H1 (cell line): ENCODE data around the gene C19orf25. TPM values are rescaled to one million over a fixed set of nuclear protein-coding genes. Genes with fewer than 3 reads are reported as not detected.

ENCODE experiments used
- CTCF ChIA-PET: fragments of 300-600 bp; sonication (Branson Sonifier 250); formaldehyde crosslinking; loops from one replicate; lab custom pipeline; 2021; ENCODE audit not compliant: partially characterized antibody; lab: Charles Lee
- POLR2A ChIA-PET: fragments of 300-600 bp; sonication (Branson Sonifier 250); formaldehyde crosslinking; loops from one replicate; lab custom pipeline; 2021; ENCODE audit warnings: inconsistent platforms; ENCODE audit not compliant: partially characterized antibody; lab: Charles Lee
- DNase-seq, 2 experiments: peaks; one replicate each; pipeline versions ENCODE4 v3.0.0 to v3.0.0-alpha.2; 2010 to 2022; ENCODE audit warnings: low spot score in 2 of 2, low read depth in 1 of 2, mixed read lengths in 1 of 2
- FAIRE-seq: peaks from 2 replicates; lab custom pipeline; 2011; peaks lifted over from hg19 to GRCh38; lab: Jason Lieb, UNC
- H2AFZ ChIP-seq: 2 replicates; pipeline ENCODE4 v1.8.1; 2012; ENCODE audit warnings: low read length, inconsistent platforms
- H2AK5ac ChIP-seq: 2 replicates; pipeline ENCODE4 v1.6.1; 2013; ENCODE audit warnings: low read depth, low read length
- H2BK120ac ChIP-seq: replicated peaks from 2 replicates; pipeline ENCODE3; 2013; ENCODE audit warnings: low read depth, low read length, inconsistent platforms
- H2BK12ac ChIP-seq: 2 replicates; pipeline ENCODE4 v1.6.1; 2013; ENCODE audit warnings: low read depth, low read length
- H2BK15ac ChIP-seq: 2 replicates; pipeline ENCODE4 v1.6.1; 2013; ENCODE audit warnings: low read length
- H2BK20ac ChIP-seq: 2 replicates; pipeline ENCODE4 v1.6.1; 2013; ENCODE audit warnings: low read length
- H2BK5ac ChIP-seq: 2 replicates; pipeline ENCODE4 v1.6.1; 2013; ENCODE audit warnings: low read depth, low read length
- H3K14ac ChIP-seq: 2 replicates; pipeline ENCODE4 v1.6.1; 2013; ENCODE audit warnings: inconsistent platforms; ENCODE audit not compliant: insufficient read length
- H3K18ac ChIP-seq: 2 replicates; pipeline ENCODE4 v1.6.1; 2013; ENCODE audit warnings: low read length; ENCODE audit errors: extremely low read depth
- H3K23ac ChIP-seq: 2 replicates; pipeline ENCODE4 v1.6.1; 2013; ENCODE audit warnings: inconsistent platforms; ENCODE audit not compliant: insufficient read length
- H3K23me2 ChIP-seq: 2 replicates; pipeline ENCODE4 v1.6.1; 2013; ENCODE audit warnings: low read depth, low read length
- H3K27ac ChIP-seq: 2 replicates; pipeline ENCODE4 v1.6.1; 2011; ENCODE audit warnings: low read depth, low read length, inconsistent platforms
- H3K27me3 ChIP-seq, 4 experiments: replicated peaks in 1 of 4; 1 replicate in 1 of 4; 2 replicates in 3 of 4; pipeline versions ENCODE4 v1.6.1 to v1.8.1; 2011 to 2013; ENCODE audit warnings: low read length in 3 of 4, mild to moderate bottlenecking in 3 of 4, inconsistent platforms in 2 of 4, mixed read lengths in 2 of 4, moderate library complexity in 1 of 4; ENCODE audit not compliant: control insufficient read depth in 3 of 4, insufficient read depth in 3 of 4; ENCODE audit errors: extremely low read depth in 1 of 4
- H3K36me3 ChIP-seq, 4 experiments: 2 replicates each; pipeline versions ENCODE4 v1.6.1 to v1.8.1; 2011 to 2013; ENCODE audit warnings: mild to moderate bottlenecking in 4 of 4, low read length in 3 of 4, moderate library complexity in 2 of 4, control low read depth in 1 of 4, inconsistent platforms in 1 of 4; ENCODE audit not compliant: insufficient read depth in 4 of 4, control insufficient read depth in 2 of 4
- H3K4ac ChIP-seq: replicated peaks from 2 replicates; pipeline ENCODE3; 2013; ENCODE audit warnings: low read length, low read depth, mixed read lengths, inconsistent platforms; ENCODE audit not compliant: insufficient read length
- H3K4me1 ChIP-seq, 4 experiments: replicated peaks in 1 of 4; 1 replicate in 1 of 4; 2 replicates in 3 of 4; pipeline versions ENCODE4 v1.6.1 to v1.8.1; 2011 to 2013; ENCODE audit warnings: low read length in 3 of 4, inconsistent platforms in 2 of 4, mixed read lengths in 1 of 4; ENCODE audit not compliant: insufficient read depth in 4 of 4, control insufficient read depth in 3 of 4
- H3K4me2 ChIP-seq, 2 experiments: 2 replicates each; pipeline versions ENCODE4 v1.6.1 to v1.8.1; 2011 to 2013; ENCODE audit warnings: low read depth in 2 of 2, low read length in 2 of 2, control low read depth in 1 of 2, inconsistent platforms in 1 of 2, mild to moderate bottlenecking in 1 of 2; ENCODE audit not compliant: insufficient read depth in 1 of 2
- H3K4me3 ChIP-seq, 4 experiments: fragments of 200-600, 300-600 bp in 1 of 4; sonication (generic), shearing (Covaris generic), sonication (Bioruptor Twin) in 1 of 4; 2 replicates each; pipeline versions ENCODE4 v1.5.1 to v1.8.1; 2011 to 2016; ENCODE audit warnings: low read length in 4 of 4, low read depth in 3 of 4, control low read depth in 2 of 4, inconsistent platforms in 2 of 4, mild to moderate bottlenecking in 2 of 4, mixed read lengths in 1 of 4, moderate library complexity in 1 of 4; ENCODE audit not compliant: insufficient read depth in 2 of 4; ENCODE audit errors: extremely low read depth in 1 of 4
- H3K56ac ChIP-seq: replicated peaks from 2 replicates; pipeline ENCODE3; 2013; ENCODE audit warnings: low read depth, mild to moderate bottlenecking, mixed read lengths, low read length, inconsistent platforms; ENCODE audit not compliant: insufficient read length
- H3K79me1 ChIP-seq: 2 replicates; pipeline ENCODE4 v1.6.1; 2013; ENCODE audit warnings: low read depth, low read length, control low read depth
- H3K79me2 ChIP-seq, 2 experiments: 2 replicates each; pipeline versions ENCODE4 v1.6.1 to v1.8.1; 2012 to 2013; ENCODE audit warnings: low read length in 2 of 2, mild to moderate bottlenecking in 2 of 2, inconsistent platforms in 1 of 2; ENCODE audit not compliant: insufficient read depth in 2 of 2, control insufficient read depth in 1 of 2
- H3K9ac ChIP-seq, 4 experiments: replicated peaks in 1 of 4; 1 replicate in 1 of 4; 2 replicates in 3 of 4; pipeline versions ENCODE4 v1.6.1 to v1.8.1; 2011 to 2013; ENCODE audit warnings: low read depth in 3 of 4, low read length in 3 of 4, control low read depth in 2 of 4, mild to moderate bottlenecking in 2 of 4, moderate library complexity in 2 of 4, inconsistent platforms in 1 of 4; ENCODE audit errors: extremely low read depth in 1 of 4
- H3K9me3 ChIP-seq, 2 experiments: 2 replicates each; pipeline versions ENCODE4 v1.6.1 to v1.8.1; 2012 to 2013; ENCODE audit warnings: mild to moderate bottlenecking in 2 of 2, moderate library complexity in 2 of 2, control low read depth in 1 of 2, inconsistent platforms in 1 of 2, low read depth in 1 of 2, low read length in 1 of 2, mixed read lengths in 1 of 2; ENCODE audit not compliant: insufficient read depth in 2 of 2
- H4K20me1 ChIP-seq, 2 experiments: replicated peaks in 1 of 2; 2 replicates each; pipeline versions ENCODE3 to v1.8.1; 2011 to 2013; ENCODE audit warnings: inconsistent platforms in 2 of 2, low read length in 2 of 2, mild to moderate bottlenecking in 1 of 2; ENCODE audit not compliant: insufficient read depth in 2 of 2, control insufficient read depth in 1 of 2
- H4K5ac ChIP-seq: 2 replicates; pipeline ENCODE4 v1.6.1; 2013; ENCODE audit warnings: low read length, low read depth, mixed read lengths, inconsistent platforms; ENCODE audit not compliant: insufficient read length
- H4K8ac ChIP-seq: 2 replicates; pipeline ENCODE4 v1.8.0; 2013; ENCODE audit warnings: mild to moderate bottlenecking, moderate library complexity, low read length, inconsistent platforms; ENCODE audit not compliant: insufficient read depth; ENCODE audit errors: extremely low read depth
- H4K91ac ChIP-seq: replicated peaks from 2 replicates; pipeline ENCODE3; 2013; ENCODE audit warnings: low read length, mixed read lengths, inconsistent platforms; ENCODE audit not compliant: insufficient read length
- CHD2 ChIP-seq: IDR thresholded peaks from 2 replicates; pipeline ENCODE4 v1.6.1; 2012; ENCODE audit warnings: low read length, improper control_type of control experiment
- HDAC2 ChIP-seq, 2 experiments: fragments of 300-600 bp in 1 of 2; sonication (generic) in 1 of 2; IDR thresholded peaks; 2 replicates each; pipeline ENCODE4 v1.6.1; 2011 to 2012; ENCODE audit warnings: low read depth in 2 of 2, low read length in 2 of 2, mild to moderate bottlenecking in 2 of 2, moderate library complexity in 2 of 2, borderline replicate concordance in 1 of 2, inconsistent platforms in 1 of 2
- MAFK ChIP-seq: IDR thresholded peaks from 2 replicates; pipeline ENCODE4 v1.6.1; 2012; ENCODE audit warnings: low read depth, mild to moderate bottlenecking, improper control_type of control experiment, low read length
- NRF1 ChIP-seq: IDR thresholded peaks from 2 replicates; pipeline ENCODE4 v1.6.1; 2011; ENCODE audit warnings: mild to moderate bottlenecking, low read depth, low read length, improper control_type of control experiment
- POLR2A ChIP-seq, 2 experiments: IDR thresholded peaks; 1 replicate in 1 of 2; 2 replicates in 1 of 2; pipeline ENCODE4 v1.6.1; 2011; ENCODE audit warnings: low read depth in 2 of 2, low read length in 2 of 2, mild to moderate bottlenecking in 2 of 2; ENCODE audit errors: control extremely low read depth in 1 of 2
- SIN3A ChIP-seq, 2 experiments: IDR thresholded peaks in 1 of 2; conservative IDR thresholded peaks in 1 of 2; 2 replicates each; pipeline ENCODE4 v1.6.1; 2011 to 2012; ENCODE audit warnings: low read length in 2 of 2, improper control_type of control experiment in 1 of 2, low read depth in 1 of 2, mild to moderate bottlenecking in 1 of 2
- SP1 ChIP-seq: IDR thresholded peaks from 2 replicates; pipeline ENCODE4 v1.6.1; 2011; ENCODE audit warnings: low read depth, low read length
- WGBS, 2 experiments: shearing (Covaris generic) in 1 of 2; methylation state at CpG; one replicate each; pipeline versions ENCODE4 v1.1.6 to v1.1.7; 2013 to 2015; ENCODE audit warnings: low lambda C conversion rate in 2 of 2, mixed read lengths in 2 of 2, inconsistent platforms in 1 of 2, low coverage in 1 of 2, missing lambda C conversion rate in 1 of 2; ENCODE audit not compliant: insufficient replicate concordance in 2 of 2, insufficient coverage in 1 of 2, insufficient read length in 1 of 2; ENCODE audit errors: extremely low coverage in 1 of 2, missing lambda C conversion rate in 1 of 2; 5-methylcytosine and 5-hydroxymethylcytosine counted together
- polyA plus RNA-seq, 7 experiments: library from polyadenylated mRNA; depleted of rRNA in 3 of 7; stranded (reverse) in 5 of 7; unstranded in 2 of 7; fragments of >200 nt in 5 of 7; fragments of 200-250 nt in 2 of 7; gene quantifications; 1 replicate in 5 of 7; 2 replicates in 1 of 7; 4 replicates in 1 of 7; pipeline versions ENCODE4 v1.2.1 to v1.2.3, GENCODE V29; 2011 to 2013; ENCODE audit warnings: missing spikeins in 2 of 7, mixed read lengths in 2 of 7
- total RNA-seq: library from RNA; stranded (reverse); fragmentation: NEBNext Ultra II Directional; extraction: Animal tissue kit (Norgen Biotek cat#: 25700); gene quantifications from 2 replicates; pipeline ENCODE4 v1.2.1, GENCODE V29; 2021
- TF ChIP-seq, protein P1 (sequence below): IDR thresholded peaks from 2 replicates; pipeline ENCODE4 v1.6.1; 2012; ENCODE audit warnings: inconsistent platforms

Gene C19orf25
- total and polyA plus RNA-seq, 2 of the 8 experiments (the other 6 are each of a cell fraction or from before 2014, with no cell fraction given): 41.3 to 67.4 TPM

DNA sequence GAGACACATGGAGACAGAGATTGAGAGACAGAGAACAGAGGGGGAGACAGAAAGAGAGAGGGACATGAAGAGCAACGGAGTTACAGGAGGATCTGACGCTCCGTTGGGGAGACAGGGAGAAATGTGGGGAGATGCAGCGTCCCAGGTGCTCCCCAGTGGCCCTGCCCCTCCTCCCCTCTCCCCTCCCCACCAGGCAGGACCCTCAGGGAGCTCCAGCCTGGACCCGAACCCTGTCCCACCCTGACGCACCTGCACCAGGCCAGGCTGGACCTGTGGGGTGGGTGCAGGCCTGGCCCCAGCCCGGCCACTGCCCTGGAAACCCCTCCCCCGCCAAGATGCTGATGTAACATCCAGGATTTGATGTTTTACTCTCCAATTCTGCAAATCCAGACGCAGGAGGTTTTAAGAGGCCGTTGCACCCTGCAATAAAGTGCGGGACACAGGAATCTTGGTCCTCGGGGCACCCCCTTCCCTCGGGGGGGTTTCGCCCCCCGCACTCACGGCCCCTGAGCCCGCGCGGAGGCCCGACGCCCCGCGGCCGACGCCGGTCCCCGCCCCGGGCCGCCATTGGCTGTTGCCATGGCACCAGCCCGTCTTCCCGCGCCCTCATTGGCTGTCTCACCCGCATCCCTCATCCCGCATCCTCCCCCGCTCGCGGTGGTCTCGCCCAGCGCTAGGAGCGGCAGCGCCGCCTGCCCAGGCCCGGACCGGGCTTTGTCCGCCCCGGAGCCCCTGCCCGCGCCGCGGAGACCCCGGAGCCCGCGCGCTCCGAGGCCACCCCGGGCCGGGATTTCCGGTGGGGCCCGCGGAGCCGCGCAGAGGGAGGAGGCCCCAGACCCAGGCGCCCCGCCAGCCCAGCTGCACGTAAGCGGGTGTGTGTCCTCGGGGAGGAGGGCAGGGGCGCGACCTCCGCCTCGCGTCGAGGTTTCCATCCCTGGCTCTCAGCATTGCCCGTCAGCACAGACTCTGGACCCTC, 29.3 kb downstream of the C19orf25 start, which contains the start of gene APC2:
APC2 (plus strand) TSS at position 655 of the 976 bp plus-strand sequence. CDS start 2,881 bp downstream, outside the sequence.
- Histone ChIP-seq H2AFZ (no peak within 1 kb of the TSS), H4K5ac (no peak within 1 kb of the TSS)
- TF ChIP-seq POLR2A (IDR thresholded peaks at IDR 0.05; ENCODE audit: control extremely low read depth in 1 of 2, low read depth in 2 of 2, low read length in 2 of 2) (no peak), CHD2 (peak; percentile 75), SIN3A (conservative IDR thresholded peaks at IDR 0.05 in 1 of 2, IDR thresholded peaks at IDR 0.05 in 1 of 2; ENCODE audit: low read depth in 1 of 2, low read length in 2 of 2) (no peak), NRF1 (no peak), SP1 (peak; percentile 82), MAFK (no peak), HDAC2 (IDR thresholded peaks at IDR 0.05; ENCODE audit: borderline replicate concordance in 1 of 2, low read depth in 2 of 2, low read length in 2 of 2) (peak in 1 of 2 experiments; percentile 61; a peak in 1 of 4 replicates)
- TF ChIP-seq, protein P1, sequence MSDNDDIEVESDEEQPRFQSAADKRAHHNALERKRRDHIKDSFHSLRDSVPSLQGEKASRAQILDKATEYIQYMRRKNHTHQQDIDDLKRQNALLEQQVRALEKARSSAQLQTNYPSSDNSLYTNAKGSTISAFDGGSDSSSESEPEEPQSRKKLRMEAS: 0 out of 2 replicates have a peak, but pooled peaks have one; percentile 6

More for the DNA sequence above, 29.3 kb downstream of the C19orf25 start, which contains the start of gene APC2:
- H3K56ac ChIP-seq: peak within 1 kb of the TSS; percentile 12
- H3K27me3 ChIP-seq: peaks cover 34 to 59% (median 57%) of the 10 kb centered on the region in 4 experiments
- H3K9ac ChIP-seq: peak within 1 kb of the TSS in 2 of 4 experiments; percentile 25 to 50; a peak in 3 of 7 replicates
- no peaks in the 10 kb centered on the region for H3K79me1 ChIP-seq
- no peak within 1 kb of the TSS for H3K23ac ChIP-seq
- H3K9me3 ChIP-seq: no peaks in the 10 kb centered on the region
- no peak within 1 kb of the TSS for H2BK120ac ChIP-seq
- ChIA-PET CTCF (interaction anchor here (1.2 to 1.3 kb wide), 2 partner anchors 13 to 17 kb away, joined by 4 to 5 read pairs; no protein-coding TSS in a partner anchor), POLR2A (interaction anchor here (0.9 to 9.4 kb wide), 7 partner anchors 8 to 180 kb away, joined by 3 to 109 read pairs (median 3); partner anchors contain the start of genes CIRBP and FAM174C)
- H2BK5ac ChIP-seq: no peak within 1 kb of the TSS
- H3K14ac ChIP-seq: no peak within 1 kb of the TSS
- no peak within 1 kb of the TSS for H2AK5ac ChIP-seq
- peak within 1 kb of the TSS; percentile 55 to 66 for H3K4me2 ChIP-seq
- FAIRE-seq (no peak), DNase-seq (peak in 1 of 2 experiments; percentile 93)
- peak within 1 kb of the TSS; percentile 62 for H3K4ac ChIP-seq
- H2BK15ac ChIP-seq: peak within 1 kb of the TSS; percentile 95; the same call in 1 of the 2 replicates
- peaks cover 13 to 14% of the 10 kb centered on the region in 2 experiments for H4K20me1 ChIP-seq
- H3K4me1 ChIP-seq: peaks cover 0 to 35% (median 26%) of the 10 kb centered on the region in 4 experiments; a peak in 6 of 7 replicates
- H3K4me3 ChIP-seq: peak within 1 kb of the TSS; percentile 22 to 60 (median 36)
- peak within 1 kb of the TSS; percentile 71; the same call in 1 of the 2 replicates for H3K18ac ChIP-seq
- H3K23me2 ChIP-seq: peaks cover 4% of the 10 kb centered on the region; the same call in 1 of the 2 replicates
- 10% methylated on average over 59 of the region's 74 CpGs; no CpG with 5 or more reads in 1 of the 2 experiments for WGBS, 2 experiments
- H2BK20ac ChIP-seq: 0 out of 2 replicates have a peak within 1 kb of the TSS, but pooled peaks have one; percentile 61
- H4K8ac ChIP-seq: peak within 1 kb of the TSS; percentile 87; the same call in 1 of the 2 replicates
- no peak within 1 kb of the TSS for H4K91ac ChIP-seq
- peak within 1 kb of the TSS; percentile 27; the same call in 1 of the 2 replicates for H2BK12ac ChIP-seq
- H3K79me2 ChIP-seq: no peaks in the 10 kb centered on the region
- no peaks in the 10 kb centered on the region for H3K36me3 ChIP-seq
- H3K27ac ChIP-seq: no peak within 1 kb of the TSS
